ENCODE measurements around the gene SUN5.

DNA sequence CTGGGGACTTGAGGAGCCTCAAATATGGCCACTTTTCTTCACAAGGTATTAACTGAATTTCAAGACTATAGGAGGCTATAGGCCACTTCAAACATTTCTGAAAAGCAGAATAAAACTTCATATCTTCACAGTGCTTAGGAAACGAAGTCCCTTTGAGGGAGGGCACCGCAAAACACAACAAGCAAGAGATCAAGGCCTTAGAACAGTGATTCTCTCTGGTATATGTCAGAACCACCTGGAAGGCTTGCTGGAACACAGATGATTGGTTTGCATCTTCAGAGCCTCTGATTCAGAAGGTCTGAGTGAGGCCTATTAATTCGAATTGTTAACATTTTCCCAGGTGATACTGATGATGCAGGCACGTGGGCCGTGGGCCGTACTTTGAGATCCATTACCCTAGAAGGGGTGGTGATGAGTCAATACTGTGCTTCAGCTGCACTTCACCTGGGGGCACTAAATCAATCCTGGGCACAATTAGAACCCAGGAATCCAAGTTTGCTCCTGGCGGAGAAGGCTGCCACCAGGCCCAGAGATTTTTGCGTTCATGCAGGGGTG is 10.7 kb downstream of the SUN5 start:
- TF ChIP-seq, protein P1, sequence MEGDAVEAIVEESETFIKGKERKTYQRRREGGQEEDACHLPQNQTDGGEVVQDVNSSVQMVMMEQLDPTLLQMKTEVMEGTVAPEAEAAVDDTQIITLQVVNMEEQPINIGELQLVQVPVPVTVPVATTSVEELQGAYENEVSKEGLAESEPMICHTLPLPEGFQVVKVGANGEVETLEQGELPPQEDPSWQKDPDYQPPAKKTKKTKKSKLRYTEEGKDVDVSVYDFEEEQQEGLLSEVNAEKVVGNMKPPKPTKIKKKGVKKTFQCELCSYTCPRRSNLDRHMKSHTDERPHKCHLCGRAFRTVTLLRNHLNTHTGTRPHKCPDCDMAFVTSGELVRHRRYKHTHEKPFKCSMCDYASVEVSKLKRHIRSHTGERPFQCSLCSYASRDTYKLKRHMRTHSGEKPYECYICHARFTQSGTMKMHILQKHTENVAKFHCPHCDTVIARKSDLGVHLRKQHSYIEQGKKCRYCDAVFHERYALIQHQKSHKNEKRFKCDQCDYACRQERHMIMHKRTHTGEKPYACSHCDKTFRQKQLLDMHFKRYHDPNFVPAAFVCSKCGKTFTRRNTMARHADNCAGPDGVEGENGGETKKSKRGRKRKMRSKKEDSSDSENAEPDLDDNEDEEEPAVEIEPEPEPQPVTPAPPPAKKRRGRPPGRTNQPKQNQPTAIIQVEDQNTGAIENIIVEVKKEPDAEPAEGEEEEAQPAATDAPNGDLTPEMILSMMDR (IDR thresholded peaks at IDR 0.05 in 4 of 5, conservative IDR thresholded peaks at IDR 0.05 in 1 of 5) = no peak
- no peak for TF ChIP-seq POLR2A (IDR thresholded peaks at IDR 0.05)
